T-helper 2 cell (primary cell): ENCODE data around the gene HTT.
"Not testable (repeated sequence)": the region's sequence is repeated elsewhere in the genome, so short reads cannot be mapped to it uniquely, and the experiment has no call there.

ENCODE experiments used
- DNase-seq, 5 experiments: peaks; one replicate each; pipeline versions ENCODE4 v3.0.0 to v3.0.0-alpha.2; 2012 to 2022

The HTT gene

DNA sequence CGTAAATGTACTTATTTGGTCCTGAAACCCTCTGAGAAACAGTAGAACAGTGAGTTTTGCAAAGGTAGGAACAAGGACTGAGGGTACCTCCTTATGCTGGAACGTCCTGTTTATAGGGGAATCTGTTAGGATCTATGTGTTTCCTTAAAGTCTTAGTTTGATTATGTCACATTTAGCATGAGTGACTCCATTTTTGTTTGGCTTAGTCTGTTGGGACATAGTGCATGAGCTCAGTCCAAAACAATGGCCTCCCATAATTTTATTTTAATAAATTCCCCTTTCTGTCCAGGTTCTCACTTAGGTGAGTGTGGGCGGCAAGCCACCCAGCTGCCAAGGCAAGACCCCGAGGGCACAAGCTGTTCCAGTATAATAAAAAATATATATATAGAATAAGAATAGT lies 27.9 kb upstream of the HTT start:
- DNase-seq: no peak

- DNase-seq: peak; percentile 35 to 90 (median 53)
These were observed 26.8 kb upstream of the HTT start for GRCh38 chr4:3047464-3048286.

DNA sequence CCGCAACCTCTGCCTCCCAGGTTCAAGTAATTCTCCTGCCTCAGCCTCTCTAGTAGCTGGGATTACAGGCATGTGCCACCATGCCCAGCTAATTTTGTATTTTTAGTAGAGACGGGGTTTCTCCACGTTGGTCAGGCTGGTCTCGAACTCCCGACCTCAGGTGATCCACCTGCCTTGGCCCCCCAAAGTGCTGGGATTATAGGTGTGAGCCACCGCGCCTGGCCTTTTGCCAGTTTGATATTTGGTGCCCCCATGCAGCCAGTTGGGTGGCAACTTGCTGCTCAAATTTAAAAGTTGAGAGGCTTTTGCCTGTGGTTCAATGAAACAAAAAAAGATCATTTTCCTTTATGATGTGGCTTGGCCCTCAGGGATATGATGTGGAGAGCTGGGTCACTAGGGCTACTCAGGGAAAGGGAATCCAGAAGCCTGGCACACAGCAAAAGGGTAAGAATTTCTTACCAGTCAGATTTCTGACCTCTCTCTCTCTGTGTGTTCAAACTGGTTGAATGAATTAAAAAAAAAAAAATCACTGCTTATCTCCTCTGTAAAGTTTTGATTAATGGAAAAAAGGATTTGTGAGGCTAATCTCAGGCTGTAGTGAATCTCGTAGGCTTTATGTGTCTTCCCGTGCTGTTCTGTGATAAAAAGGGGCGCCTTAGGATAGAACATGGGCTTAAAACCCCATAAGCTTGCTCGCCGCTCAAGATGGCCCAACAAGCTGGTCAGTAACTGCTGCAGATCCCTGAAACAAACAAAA lies 23.2 kb upstream of the HTT start:
- DNase-seq: not testable (repeated sequence)

GRCh38 chr4:3054169-3054759 lies 20.2 kb upstream of the HTT start:
- no peak for DNase-seq

DNA sequence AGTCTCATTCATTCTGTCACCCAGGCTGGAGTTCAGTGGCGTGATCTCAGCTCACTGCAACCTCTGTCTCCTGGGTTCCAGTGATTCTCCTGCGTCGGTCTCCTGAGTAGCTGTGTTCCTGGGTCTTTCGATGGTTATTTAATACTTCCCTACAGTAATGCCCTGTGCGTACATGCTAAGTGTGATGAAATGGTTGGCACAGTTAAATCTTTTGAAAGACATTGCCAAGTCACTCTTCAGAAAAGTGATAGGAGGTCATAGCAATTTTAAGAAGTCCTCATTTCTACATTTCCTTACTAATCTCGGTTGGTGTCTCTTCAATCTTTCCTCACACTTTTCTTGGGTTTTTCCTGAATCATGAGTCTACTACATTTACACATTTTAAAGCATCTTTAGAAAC lies 14.5 kb upstream of the HTT start:
- DNase-seq: no peak

DNA sequence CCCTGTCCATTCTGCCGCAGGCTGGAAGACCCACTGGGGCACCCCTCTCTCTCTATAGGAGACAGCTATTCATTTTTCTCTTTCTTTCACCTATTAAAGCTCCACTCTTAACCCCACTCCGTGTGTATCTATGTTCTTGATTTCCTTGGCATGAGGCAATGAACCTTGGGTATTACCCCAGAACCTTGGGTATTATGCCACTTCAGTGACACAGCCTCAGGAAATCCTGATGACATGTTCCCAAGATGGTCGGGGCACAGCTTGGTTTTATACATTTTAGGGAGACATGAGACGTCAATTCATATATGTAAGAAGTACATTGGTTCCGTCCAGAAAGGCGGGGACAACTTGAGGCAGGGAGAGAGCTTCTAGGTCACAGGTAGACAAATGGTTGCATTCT lies 13.5 kb upstream of the HTT start:
- DNase-seq: no peak

GRCh38 chr4:3062471-3062870 lies 12.0 kb upstream of the HTT start:
- no peak for DNase-seq

GRCh38 chr4:3065551-3065950 lies 8.9 kb upstream of the HTT start:
- DNase-seq: no peak

DNA sequence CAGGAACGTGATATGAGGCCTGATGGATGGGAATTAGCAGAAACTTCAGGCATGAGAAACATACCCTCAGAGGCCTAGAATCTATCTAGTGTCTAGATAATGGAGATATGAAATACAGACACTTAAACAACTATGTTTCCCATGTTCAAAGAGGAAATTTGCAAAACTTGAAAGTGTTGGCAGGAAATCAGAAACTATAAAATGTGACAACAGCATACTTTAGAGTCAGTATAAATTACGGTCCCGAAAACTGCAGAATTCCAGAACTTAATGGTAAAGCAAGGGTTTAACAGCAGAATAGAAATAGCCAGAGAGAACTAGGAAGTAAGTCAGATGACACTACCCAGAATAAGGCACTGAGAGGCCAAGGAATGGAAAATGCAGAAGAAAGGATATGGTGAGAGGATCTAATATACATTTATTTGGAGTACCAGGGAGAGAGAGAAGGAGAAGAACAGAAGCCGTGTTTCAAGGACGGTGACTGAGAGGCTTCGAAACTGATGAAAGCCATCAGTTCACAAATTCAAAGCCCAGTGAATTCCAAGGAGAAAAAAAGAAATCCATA lies 7.6 kb upstream of the HTT start:
- no peak for DNase-seq

DNA sequence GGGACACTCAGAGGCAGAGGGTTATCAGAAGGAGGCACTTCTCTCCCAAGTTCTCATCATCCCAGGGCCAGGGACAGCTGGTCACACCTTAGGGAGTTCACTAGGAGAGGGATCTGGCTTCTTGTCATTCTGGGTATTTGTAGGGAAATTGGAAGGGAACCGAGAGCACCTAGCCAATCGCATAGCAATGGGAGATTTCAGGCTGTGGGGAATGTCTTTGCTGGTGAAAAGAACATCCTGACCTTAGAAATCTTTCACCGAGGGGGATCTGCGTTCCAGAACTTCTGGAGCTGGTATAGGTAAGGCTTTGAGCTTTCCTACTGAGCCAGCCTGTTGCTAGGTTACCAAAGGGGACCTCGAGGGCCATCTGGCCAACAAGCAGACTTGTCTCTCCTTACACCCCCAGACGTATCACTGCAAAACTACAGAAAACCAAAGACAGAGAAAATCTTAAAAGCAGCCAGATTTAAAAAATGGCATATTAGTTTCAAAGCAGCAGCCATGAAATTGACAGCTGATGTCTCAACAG lies 6.9 kb upstream of the HTT start:
- no peak for DNase-seq

- no peak for DNase-seq
These were observed 4.8 kb upstream of the HTT start for GRCh38 chr4:3069661-3070199.

GRCh38 chr4:3070709-3071500 lies 3.6 kb upstream of the HTT start:
- no peak for DNase-seq

DNA sequence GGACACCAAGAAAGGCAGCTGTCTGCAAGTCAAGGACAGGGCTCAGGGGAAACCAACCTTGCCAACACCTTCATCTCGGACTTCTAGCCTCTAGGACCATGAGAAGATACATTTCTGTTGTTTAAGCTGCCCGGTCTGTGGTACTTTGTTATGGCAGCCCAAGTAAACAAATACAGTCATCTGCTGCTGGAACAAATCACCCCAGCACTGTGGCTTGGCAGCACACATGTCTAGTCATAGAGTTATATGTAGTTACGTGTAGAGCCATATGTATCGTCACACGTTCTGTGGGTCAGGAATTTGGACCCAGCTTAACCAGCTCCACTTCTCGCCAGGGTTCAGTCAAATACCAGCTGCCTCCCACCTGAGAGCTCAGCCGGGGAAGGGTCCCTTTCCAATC lies 2.7 kb upstream of the HTT start:
- DNase-seq: no peak

- no peak for DNase-seq
These were observed 1.1 kb upstream of the HTT start for GRCh38 chr4:3073158-3074077.

- DNase-seq: peak in 4 of 5 experiments; percentile 18 to 57 (median 28)
These were observed 568 bp downstream of the HTT start for GRCh38 chr4:3074846-3075651.

GRCh38 chr4:3075652-3075981 lies 1.1 kb downstream of the HTT start:
- peak in 1 of 5 experiments; percentile 17 for DNase-seq

GRCh38 chr4:3077796-3078195 lies 3.3 kb downstream of the HTT start:
- DNase-seq: peak in 1 of 5 experiments; percentile 67

DNA sequence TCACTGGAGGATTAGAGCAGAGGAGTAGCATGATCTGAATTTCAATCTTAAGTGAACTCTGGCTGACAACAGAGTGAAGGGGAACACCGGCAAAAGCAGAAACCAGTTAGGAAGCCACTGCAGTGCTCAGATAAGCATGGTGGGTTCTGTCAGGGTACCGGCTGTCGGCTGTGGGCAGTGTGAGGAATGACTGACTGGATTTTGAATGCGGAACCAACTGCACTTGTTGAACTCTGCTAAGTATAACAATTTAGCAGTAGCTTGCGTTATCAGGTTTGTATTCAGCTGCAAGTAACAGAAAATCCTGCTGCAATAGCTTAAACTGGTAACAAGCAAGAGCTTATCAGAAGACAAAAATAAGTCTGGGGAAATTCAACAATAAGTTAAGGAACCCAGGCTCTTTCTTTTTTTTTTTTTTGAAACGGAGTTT lies 5.2 kb downstream of the HTT start:
- no peak for DNase-seq

DNA sequence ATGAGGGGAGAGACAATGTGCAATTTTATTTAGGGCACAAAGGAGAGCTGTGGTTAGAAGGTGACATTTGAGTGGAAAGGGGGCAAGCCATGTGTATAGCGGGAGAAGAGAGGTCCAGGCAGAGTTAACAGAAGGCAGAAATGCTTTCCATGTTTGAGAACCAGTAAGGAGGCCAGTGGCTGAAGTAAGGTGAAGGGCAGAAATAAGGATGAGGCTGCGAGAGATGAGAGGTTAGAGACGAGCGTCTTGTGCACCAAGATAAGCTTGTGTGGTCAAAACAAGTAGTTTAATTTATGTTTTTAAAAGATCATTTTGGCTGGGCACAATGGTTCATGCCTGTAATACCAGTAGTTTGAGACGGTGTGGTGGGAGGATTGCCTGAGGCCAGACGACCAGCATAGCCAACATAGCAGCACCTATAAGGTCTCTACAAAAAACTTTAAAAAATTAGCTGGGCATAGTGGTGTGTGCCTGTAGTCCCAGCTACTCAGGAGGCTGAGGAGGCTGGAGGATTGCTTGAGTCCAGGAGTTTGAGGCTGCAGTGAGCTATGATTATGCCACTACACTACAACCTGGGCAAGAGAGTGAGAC lies 8.5 kb downstream of the HTT start:
- DNase-seq: no peak

- DNase-seq: no peak
These were observed 9.3 kb downstream of the HTT start for GRCh38 chr4:3083732-3084131.
